Duodenal mucosa (tissue), 2 donors: Measurements from ENCODE around the gene COL5A1.
"Not testable (repeated sequence)": the region's sequence is repeated elsewhere in the genome, so short reads cannot be mapped to it uniquely, and the experiment has no call there.

Experiments used
- H3K27ac ChIP-seq: one replicate; pipeline ENCODE4 v1.7.0; 2013; ENCODE audit warnings: low read depth, low read length
- H3K27me3 ChIP-seq, 2 donors: one replicate each; pipeline ENCODE4 v1.7.0; 2013; ENCODE audit warnings: low read length in 2 of 2, control low read depth in 1 of 2; ENCODE audit not compliant: insufficient read depth in 2 of 2, control insufficient read depth in 1 of 2
- H3K36me3 ChIP-seq, 2 donors: one replicate each; pipeline ENCODE4 v1.7.0; 2013; ENCODE audit warnings: low read length in 2 of 2, control low read depth in 1 of 2; ENCODE audit not compliant: insufficient read depth in 2 of 2, control insufficient read depth in 1 of 2
- H3K4me1 ChIP-seq, 2 donors: one replicate each; pipeline ENCODE4 v1.7.0; 2013; ENCODE audit warnings: low read length in 2 of 2, control low read depth in 1 of 2; ENCODE audit not compliant: insufficient read depth in 2 of 2, control insufficient read depth in 1 of 2
- H3K4me3 ChIP-seq, 2 donors: one replicate each; pipeline ENCODE4 v1.7.0; 2013; ENCODE audit warnings: low read length in 2 of 2, low read depth in 1 of 2
- H3K9ac ChIP-seq, 2 donors: one replicate each; pipeline ENCODE4 v1.7.0; 2013; ENCODE audit warnings: low read length in 2 of 2, low read depth in 1 of 2
- H3K9me3 ChIP-seq, 2 donors: one replicate each; pipeline ENCODE4 v1.7.0; 2013; ENCODE audit warnings: low read length in 2 of 2, control low read depth in 1 of 2; ENCODE audit not compliant: control insufficient read depth in 1 of 2

COL5A1 gene

GRCh38 chr9:134684941-134685340 lies 43.3 kb downstream of the COL5A1 start:
- H3K36me3 ChIP-seq, H3K27ac ChIP-seq, H3K9me3 ChIP-seq, H3K27me3 ChIP-seq, H3K4me3 ChIP-seq, H3K9ac ChIP-seq, H3K4me1 ChIP-seq: not testable (repeated sequence)

GRCh38 chr9:134685784-134686183 lies 44.2 kb downstream of the COL5A1 start:
- no peak overlapping the region for H3K4me3 ChIP-seq
- H3K4me1 ChIP-seq, result peaks cover 0 to 3% of the 10 kb centered on the region in 2 donors
- no peaks in the 10 kb centered on the region for H3K36me3 ChIP-seq
- no peak overlapping the region for H3K27ac ChIP-seq
- no peaks in the 10 kb centered on the region for H3K9me3 ChIP-seq
- no peak overlapping the region for H3K9ac ChIP-seq
- H3K27me3 ChIP-seq, result no peaks in the 10 kb centered on the region

DNA sequence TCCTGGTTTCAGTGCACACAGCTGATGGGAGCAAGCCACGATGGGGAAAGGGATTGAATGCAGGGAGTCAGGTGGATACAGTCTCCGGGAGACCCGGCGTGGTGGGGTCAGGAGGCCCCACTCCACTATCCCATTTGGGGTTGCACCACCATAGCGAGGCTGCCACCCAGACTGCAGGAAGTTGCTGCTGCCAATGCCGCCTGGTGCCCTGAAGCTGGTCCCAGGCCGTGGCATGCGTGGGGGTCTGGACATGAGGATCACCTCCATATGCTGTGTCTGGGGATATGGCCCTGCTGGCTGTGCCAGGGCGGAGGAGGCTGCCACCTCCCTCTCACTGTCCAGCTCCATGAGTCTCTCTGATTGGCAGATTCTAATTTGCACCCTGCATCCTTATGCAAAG lies 45.3 kb downstream of the COL5A1 start:
- H3K4me3 ChIP-seq, result no peak overlapping the region
- no peak overlapping the region for H3K27ac ChIP-seq
- no peak overlapping the region for H3K9ac ChIP-seq
- H3K4me1 ChIP-seq, result peaks cover 0 to 3% of the 10 kb centered on the region in 2 donors
- no peaks in the 10 kb centered on the region for H3K27me3 ChIP-seq
- no peaks in the 10 kb centered on the region for H3K9me3 ChIP-seq
- H3K36me3 ChIP-seq, result no peaks in the 10 kb centered on the region

GRCh38 chr9:134687556-134687955 lies 46.0 kb downstream of the COL5A1 start:
- no peaks in the 10 kb centered on the region for H3K27me3 ChIP-seq
- H3K4me1 ChIP-seq, result peaks cover 0 to 3% of the 10 kb centered on the region in 2 donors
- H3K27ac ChIP-seq, result no peak overlapping the region
- no peaks in the 10 kb centered on the region for H3K36me3 ChIP-seq
- no peaks in the 10 kb centered on the region for H3K9me3 ChIP-seq
- no peak overlapping the region for H3K9ac ChIP-seq
- no peak overlapping the region for H3K4me3 ChIP-seq

DNA sequence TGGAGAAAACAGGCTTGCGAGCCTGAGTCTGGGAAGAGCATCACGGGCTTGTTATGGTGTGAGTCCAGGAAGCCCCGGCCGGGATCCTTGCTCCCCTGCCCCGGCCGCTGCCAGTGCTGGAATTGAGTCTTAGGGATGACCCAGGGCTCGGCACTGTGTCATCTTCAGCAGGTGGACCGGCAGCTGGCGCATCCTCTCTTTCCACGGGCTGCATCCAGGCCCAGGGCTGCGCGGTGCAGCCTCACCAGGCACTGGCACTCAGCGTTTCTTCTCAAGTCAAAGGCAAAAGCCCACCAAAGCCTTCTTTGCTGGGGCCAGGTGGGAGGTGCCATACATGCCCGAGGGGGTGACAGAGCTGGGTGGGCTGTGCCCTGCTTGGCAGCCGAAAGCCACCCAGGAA lies 46.6 kb downstream of the COL5A1 start:
- Histone ChIP-seq H3K27ac (no peak overlapping the region), H3K9me3 (no peaks in the 10 kb centered on the region), H3K9ac (no peak overlapping the region), H3K4me1 (peaks cover 0 to 3% of the 10 kb centered on the region in 2 donors), H3K36me3 (no peaks in the 10 kb centered on the region), H3K4me3 (no peak overlapping the region), H3K27me3 (no peaks in the 10 kb centered on the region)

- Histone ChIP-seq H3K27me3 (no peaks in the 10 kb centered on the region), H3K27ac (no peak overlapping the region), H3K36me3 (no peaks in the 10 kb centered on the region), H3K4me3 (no peak overlapping the region), H3K4me1 (peaks cover 0 to 3% of the 10 kb centered on the region in 2 donors), H3K9ac (no peak overlapping the region), H3K9me3 (no peaks in the 10 kb centered on the region)
Measured at GRCh38 chr9:134688661-134689320, 47.2 kb downstream of the COL5A1 start.

DNA sequence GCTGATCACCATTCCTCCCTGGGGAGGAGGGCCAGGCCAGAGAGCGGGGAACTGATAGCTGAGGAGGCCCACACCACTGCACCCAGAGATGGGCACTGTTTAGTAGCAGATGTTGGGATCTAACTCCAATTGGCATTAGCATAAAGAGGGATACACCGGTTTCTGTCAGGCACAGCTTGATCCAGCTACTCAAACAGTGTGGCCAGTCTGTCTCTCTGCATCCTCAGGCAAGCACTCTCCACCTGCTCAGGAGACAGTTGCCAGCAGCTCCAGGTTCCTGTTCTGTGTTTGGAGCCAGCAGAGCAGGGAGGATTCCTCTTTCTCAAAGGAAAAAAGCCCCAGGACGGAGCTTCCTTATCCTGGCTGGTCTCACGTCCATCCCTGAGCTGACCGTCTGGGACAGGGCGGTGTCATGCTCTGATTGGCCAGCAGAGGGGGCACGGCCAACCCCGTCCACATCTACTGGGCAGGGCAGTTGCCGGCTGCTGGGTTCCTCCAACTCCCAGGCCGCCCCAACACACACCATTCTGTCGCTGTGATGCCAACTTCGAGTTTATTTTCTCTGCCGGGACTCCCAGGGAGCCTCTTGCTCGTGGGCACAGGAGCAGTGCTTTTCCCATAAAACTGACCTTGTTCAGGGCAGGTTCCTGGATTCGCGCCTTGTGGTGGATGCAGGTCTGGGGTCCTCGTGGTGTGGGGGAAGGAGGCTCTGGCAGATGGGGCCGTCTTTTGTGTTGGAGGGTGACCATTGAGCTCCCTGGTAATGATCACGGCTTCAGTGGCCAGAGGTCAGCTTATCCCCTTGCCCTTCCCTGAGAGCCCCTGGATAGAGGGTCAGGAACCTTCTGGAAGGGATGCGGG lies 47.9 kb downstream of the COL5A1 start:
- H3K9me3 ChIP-seq, result no peaks in the 10 kb centered on the region
- peaks cover 0 to 3% of the 10 kb centered on the region in 2 donors for H3K4me1 ChIP-seq
- no peak overlapping the region for H3K27ac ChIP-seq
- no peak overlapping the region for H3K4me3 ChIP-seq
- no peaks in the 10 kb centered on the region for H3K27me3 ChIP-seq
- H3K36me3 ChIP-seq, result no peaks in the 10 kb centered on the region
- no peak overlapping the region for H3K9ac ChIP-seq

DNA sequence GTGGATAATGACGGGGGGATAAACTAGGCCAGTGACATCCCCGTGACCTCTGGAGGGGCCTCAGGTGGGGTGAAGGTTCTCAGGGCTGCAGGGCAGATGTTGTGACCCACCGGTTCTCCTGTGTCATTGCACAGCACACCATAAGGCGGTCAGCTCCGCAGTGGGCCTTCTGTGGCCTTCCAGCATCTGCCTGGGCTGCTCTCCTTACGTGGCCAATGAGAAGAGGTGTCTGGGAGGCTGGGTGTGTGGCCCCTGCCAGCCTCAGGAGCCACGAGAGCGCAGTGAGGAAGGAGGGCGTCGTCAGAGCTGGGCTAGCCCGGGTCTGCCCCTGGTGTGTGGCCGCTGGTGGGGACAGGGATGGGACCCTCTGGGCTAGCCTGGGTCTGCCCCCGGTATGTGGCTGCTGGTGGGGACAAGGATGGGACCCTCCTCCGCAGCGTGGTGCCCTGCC lies 48.7 kb downstream of the COL5A1 start:
- no peaks in the 10 kb centered on the region for H3K36me3 ChIP-seq
- H3K27ac ChIP-seq, result no peak overlapping the region
- no peaks in the 10 kb centered on the region for H3K27me3 ChIP-seq
- peaks cover 0 to 3% of the 10 kb centered on the region in 2 donors for H3K4me1 ChIP-seq
- no peaks in the 10 kb centered on the region for H3K9me3 ChIP-seq
- H3K4me3 ChIP-seq, result no peak overlapping the region
- H3K9ac ChIP-seq, result no peak overlapping the region

DNA sequence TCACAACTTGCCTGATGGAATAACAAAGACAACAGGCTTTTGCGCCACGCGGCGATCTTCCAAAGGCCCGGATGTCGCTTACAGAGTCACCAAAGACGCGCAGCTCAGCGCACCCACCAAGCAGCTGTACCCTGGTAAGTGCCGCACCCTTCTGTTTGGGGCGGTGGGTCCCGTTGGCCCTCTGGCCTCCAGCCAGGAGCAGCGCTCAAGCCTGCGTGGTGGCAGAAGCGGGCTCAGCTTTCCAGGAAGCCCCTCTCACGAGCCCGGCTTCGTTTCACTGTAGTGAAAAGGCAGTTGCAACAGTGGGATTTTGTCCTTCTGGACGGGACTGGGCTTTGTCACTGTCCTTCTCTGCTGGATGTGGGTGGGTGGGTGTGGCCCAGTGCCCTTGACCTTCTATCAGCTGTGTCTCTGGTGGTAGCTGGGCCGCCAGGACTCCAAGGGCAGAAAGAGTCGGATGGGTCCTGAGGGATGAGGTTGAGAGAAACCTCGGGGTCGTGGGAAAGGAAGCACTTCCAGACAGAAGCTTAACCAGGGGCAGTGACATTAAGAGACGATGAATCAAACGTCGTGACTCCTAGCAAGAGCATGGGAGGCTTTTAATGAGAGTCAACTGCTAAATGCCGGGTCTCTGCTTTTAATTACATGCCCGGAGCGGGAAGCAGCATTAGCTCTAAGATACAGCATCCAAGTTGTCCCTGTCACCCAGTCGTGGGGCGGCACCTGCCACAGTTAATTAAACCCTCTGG lies 49.5 kb downstream of the COL5A1 start:
- Histone ChIP-seq H3K4me3 (no peak overlapping the region), H3K27me3 (no peaks in the 10 kb centered on the region), H3K27ac (no peak overlapping the region), H3K9ac (no peak overlapping the region), H3K9me3 (no peaks in the 10 kb centered on the region), H3K36me3 (no peaks in the 10 kb centered on the region), H3K4me1 (peaks cover 0 to 3% of the 10 kb centered on the region in 2 donors)
